LHCN-M2 (cell line): ENCODE measurements around the gene LYSMD3. TPM values are rescaled to one million over a fixed set of nuclear protein-coding genes. Genes with fewer than 3 reads are reported as not detected.
A peak's percentile ranks its signal among the peaks of the same experiment; 100 is the strongest.
"Not testable (repeated sequence)": the region's sequence is repeated elsewhere in the genome, so short reads cannot be mapped to it uniquely, and the experiment has no call there.

Source experiments
- DNase-seq: peaks from one replicate; pipeline ENCODE4 v3.0.0-alpha.2; 2012; ENCODE audit warnings: low read depth
- polyA plus RNA-seq: library from polyadenylated mRNA; unstranded; fragments of >200 nt; gene quantifications from one replicate; pipeline ENCODE4 v1.2.1, GENCODE V29; 2012; ENCODE audit warnings: missing spikeins
- total RNA-seq: library from RNA; depleted of rRNA; stranded (reverse); fragments of >200 nt; gene quantifications from 2 replicates; pipeline ENCODE4 v1.2.3, GENCODE V29; 2014; rRNA removed

The LYSMD3 gene
- total RNA-seq: 12.8 and 14.1 TPM in 2 replicates
- polyA plus RNA-seq: 4.6 TPM

- peak; percentile 94 for DNase-seq
Observed at GRCh38 chr5:90529194-90529938, at the start of gene LYSMD3. TSS of gene LYSMD3 (minus strand) at chr5:90529584. CDS start at chr5:90525289, 4,295 bp downstream.

DNA sequence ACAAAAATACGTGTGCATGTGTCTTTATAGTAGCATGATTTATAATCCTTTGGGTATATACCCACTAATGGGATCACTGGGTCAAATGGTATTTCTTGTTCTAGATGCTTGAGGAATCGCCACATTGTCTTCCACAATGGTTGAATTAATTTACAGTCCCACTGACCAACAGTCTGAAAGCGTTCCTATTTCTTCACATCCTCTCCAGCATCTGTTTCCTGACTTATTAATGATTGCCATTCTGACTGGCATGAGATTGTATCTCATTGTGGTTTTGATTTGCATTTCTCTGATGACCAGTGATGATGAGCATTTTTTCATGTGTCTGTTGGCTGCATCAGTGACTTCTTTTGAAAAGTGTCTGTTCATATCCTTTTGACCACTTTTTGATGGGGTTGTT lies 47.2 kb upstream of the LYSMD3 start:
- DNase-seq: not testable (repeated sequence)

- no peak for DNase-seq
Observed at GRCh38 chr5:90575712-90576111, 46.3 kb upstream of the LYSMD3 start.

DNA sequence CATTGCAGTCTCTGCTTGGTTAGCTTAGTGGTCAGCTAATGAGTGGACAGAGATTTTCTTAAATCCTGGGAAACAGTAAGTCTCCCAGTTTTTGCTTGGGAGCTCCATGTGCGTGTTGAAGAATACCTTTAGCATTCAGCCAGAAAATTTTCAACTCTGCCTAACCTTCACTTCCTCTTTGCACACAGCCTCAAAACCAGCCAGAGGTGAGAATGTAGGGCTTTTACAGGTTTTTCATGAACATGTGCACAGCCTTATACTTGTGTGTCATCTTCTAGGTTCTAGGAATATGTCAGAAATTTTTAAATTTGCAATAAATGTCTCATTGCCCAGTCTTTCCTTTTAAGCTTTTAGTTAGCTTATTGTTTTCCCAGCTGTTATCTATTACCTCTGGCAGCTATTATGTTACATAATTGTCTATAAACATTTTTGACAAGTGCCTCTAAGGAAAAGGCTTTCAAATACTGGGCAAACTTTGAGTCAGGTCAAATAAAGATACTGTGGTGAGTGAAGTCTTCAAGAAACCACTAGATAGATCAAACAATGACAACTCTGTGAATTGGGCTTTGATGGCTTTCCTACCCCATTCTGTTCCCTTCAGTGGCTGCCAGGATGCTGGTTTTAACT lies 41.9 kb upstream of the LYSMD3 start:
- DNase-seq: peak; percentile 17

- no peak for DNase-seq
Observed at GRCh38 chr5:90570034-90570433, 40.6 kb upstream of the LYSMD3 start.

- DNase-seq: no peak
Observed at GRCh38 chr5:90569084-90569483, 39.7 kb upstream of the LYSMD3 start.

GRCh38 chr5:90565491-90565890 lies 36.1 kb upstream of the LYSMD3 start:
- DNase-seq: no peak

DNA sequence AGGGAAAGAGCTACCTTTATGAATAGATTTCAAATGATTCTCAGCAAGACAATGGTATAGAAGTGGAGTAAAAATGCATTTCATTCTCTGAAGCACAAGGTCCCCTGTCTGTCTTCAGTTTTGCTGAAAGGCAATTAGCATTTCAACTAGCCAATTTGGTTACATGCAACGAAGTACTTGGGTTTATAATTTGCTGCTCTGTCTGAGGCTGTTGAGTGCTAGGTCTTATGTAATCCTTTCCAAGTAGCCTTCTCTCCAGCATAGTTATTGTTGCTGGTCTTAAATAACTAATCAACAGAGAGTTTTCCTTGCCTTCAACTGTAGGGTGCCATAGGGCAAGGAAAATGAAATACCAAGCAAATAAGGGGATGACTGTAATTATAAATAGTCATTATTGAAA lies 33.7 kb upstream of the LYSMD3 start:
- no peak for DNase-seq

DNA sequence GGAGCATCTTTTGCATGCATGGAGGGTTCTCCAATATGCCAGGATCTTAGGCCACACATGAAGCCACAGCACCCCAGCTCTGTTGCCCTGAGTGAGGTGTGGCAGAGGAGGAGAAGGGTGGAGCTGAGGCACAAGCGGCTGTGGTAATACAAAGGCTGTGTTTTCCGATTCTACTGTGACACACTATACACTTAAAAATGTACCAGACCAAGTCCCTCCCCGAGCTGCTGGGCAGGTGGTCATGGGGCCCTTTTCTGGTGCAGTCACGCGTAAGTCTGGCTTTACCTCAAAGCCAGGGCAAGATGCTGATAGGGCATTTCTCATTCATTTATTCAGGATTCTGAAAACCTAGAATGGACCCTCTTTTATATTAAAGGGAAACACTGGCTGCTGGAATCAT lies 33.0 kb upstream of the LYSMD3 start:
- no peak for DNase-seq

- DNase-seq: no peak
Observed at GRCh38 chr5:90561766-90562165, 32.4 kb upstream of the LYSMD3 start.

DNA sequence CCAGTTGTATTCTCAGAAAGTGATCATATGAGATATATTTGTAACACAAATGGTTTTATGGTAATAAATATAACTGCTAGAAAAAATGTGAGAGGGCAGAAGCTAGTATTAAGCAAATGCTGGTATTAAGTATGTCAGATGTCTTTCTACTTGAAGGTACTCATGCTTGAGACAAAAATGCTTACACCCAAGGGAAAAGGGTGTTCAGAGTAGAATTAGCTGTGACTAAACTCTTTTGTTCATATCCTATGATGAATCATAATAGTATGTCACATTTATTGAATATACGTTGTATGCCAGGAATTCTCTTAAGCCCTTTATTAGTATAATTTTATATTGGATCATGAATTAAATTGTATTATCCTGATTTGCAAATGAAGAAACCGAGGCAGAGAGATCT lies 31.4 kb upstream of the LYSMD3 start:
- no peak for DNase-seq

- peak; percentile 3 for DNase-seq
Observed at GRCh38 chr5:90558344-90559192, 29.2 kb upstream of the LYSMD3 start, which contains the start of gene ADGRV1. TSS of gene ADGRV1 (plus strand) at chr5:90558797. CDS start at chr5:90558896, 99 bp downstream.

GRCh38 chr5:90557871-90558270 lies 28.5 kb upstream of the LYSMD3 start:
- no peak for DNase-seq

- no peak for DNase-seq
Observed at GRCh38 chr5:90557391-90557790, 28.0 kb upstream of the LYSMD3 start.

- DNase-seq: no peak
Observed at GRCh38 chr5:90555666-90556065, 26.3 kb upstream of the LYSMD3 start.

- DNase-seq: no peak
Observed at GRCh38 chr5:90554358-90555006, 25.1 kb upstream of the LYSMD3 start.

GRCh38 chr5:90553711-90554110 lies 24.3 kb upstream of the LYSMD3 start:
- no peak for DNase-seq

- DNase-seq: no peak
Observed at GRCh38 chr5:90551376-90551775, 22.0 kb upstream of the LYSMD3 start.

GRCh38 chr5:90550963-90551362 lies 21.6 kb upstream of the LYSMD3 start:
- no peak for DNase-seq

DNA sequence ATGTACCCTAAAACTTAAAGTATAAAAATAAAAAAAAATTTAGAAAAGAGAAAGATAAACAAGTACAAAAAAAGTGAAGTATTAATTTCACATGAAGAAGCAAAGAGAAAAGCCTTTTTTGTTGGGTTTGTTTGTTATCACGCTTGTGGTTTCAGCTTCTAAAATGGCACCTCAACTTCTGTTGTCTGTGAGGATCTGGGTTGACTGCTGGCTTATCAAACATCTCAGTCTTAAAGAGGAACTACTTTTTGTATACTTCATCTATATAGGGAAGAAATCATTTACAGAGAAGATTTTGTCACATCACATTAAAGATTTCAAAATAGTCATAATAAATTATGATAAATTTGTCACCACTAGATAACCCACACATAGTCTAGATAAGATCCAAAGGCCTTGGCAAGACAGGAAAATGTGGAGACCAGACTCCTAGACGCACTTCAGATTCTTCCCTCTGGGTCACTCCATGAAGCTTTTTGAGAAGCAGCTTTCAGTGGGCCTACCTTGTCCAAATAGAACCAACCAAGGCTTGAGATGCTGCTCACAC lies 20.4 kb upstream of the LYSMD3 start:
- no peak for DNase-seq

DNA sequence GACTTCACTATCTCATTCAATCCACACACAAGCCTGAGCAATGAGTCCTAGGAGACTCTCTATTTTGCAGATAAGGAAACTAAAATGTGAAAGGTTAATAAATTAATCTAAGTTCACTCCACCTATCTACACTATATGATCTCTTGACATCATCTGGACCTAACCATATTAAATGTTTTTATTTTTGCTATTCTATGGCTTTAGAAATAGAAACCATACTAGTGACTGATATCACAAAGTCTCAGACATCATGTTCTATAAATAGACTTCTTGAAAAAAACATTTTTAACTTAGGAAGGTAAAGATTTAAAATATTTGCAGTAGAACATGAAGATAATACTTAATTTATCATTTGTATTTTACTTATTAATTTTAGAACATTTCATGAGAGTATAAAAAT lies 19.8 kb upstream of the LYSMD3 start:
- no peak for DNase-seq
